Measurements from ENCODE around the gene XKR7.

XKR7 gene

GRCh38 chr20:32018269-32019155 is 50.6 kb downstream of the XKR7 start:
- TF ChIP-seq MAX (IDR thresholded peaks at IDR 0.05) (no peak; the same call in none of the 2 replicates), USF1 (IDR thresholded peaks at IDR 0.05) (peak; percentile 58), ZBTB7A (IDR thresholded peaks at IDR 0.05; ENCODE audit: low read depth) (0 out of 2 replicates have a peak, but pooled peaks have one; percentile 53), CREB1 (IDR thresholded peaks at IDR 0.05; ENCODE audit: low read depth) (no peak), EGR1 (IDR thresholded peaks at IDR 0.05) (peak; percentile 39; the same call in 1 of the 2 replicates), TEAD4 (IDR thresholded peaks at IDR 0.05) (no peak), TAF1 (IDR thresholded peaks at IDR 0.05; ENCODE audit: low read depth) (no peak), NFIC (IDR thresholded peaks at IDR 0.05) (no peak)

- TF ChIP-seq USF1 (IDR thresholded peaks at IDR 0.05), result no peak
- TF ChIP-seq ZBTB7A (IDR thresholded peaks at IDR 0.05; ENCODE audit: low read depth), result peak; percentile 39; the same call in 1 of the 2 replicates
Observed at GRCh38 chr20:32019156-32019510, 51.2 kb downstream of the XKR7 start.

GRCh38 chr20:32019563-32020463 is 51.9 kb downstream of the XKR7 start:
- no peak for TF ChIP-seq EP300 (IDR thresholded peaks at IDR 0.05; ENCODE audit: borderline replicate concordance)
- TF ChIP-seq YY1 (IDR thresholded peaks at IDR 0.05; ENCODE audit: low read depth), result no peak
- no peak for TF ChIP-seq TEAD4 (IDR thresholded peaks at IDR 0.05)
- TF ChIP-seq CEBPB (IDR thresholded peaks at IDR 0.05), result no peak
- no peak for TF ChIP-seq EGR1 (IDR thresholded peaks at IDR 0.05)
- no peak for TF ChIP-seq REST (IDR thresholded peaks at IDR 0.05; ENCODE audit: low read depth)
- no peak for TF ChIP-seq CREB1 (IDR thresholded peaks at IDR 0.05; ENCODE audit: low read depth)
- no peak for TF ChIP-seq ZBTB7A (IDR thresholded peaks at IDR 0.05; ENCODE audit: low read depth)
- no peak for TF ChIP-seq RAD21 (IDR thresholded peaks at IDR 0.05; ENCODE audit: low read depth)
- TF ChIP-seq TCF12 (IDR thresholded peaks at IDR 0.05; ENCODE audit: low read depth), result no peak
- TF ChIP-seq FOXM1 (IDR thresholded peaks at IDR 0.05; ENCODE audit: borderline replicate concordance, low read depth), result no peak
- no peak for TF ChIP-seq MAX (IDR thresholded peaks at IDR 0.05)
- TF ChIP-seq USF1 (IDR thresholded peaks at IDR 0.05), result no peak
- no peak for TF ChIP-seq NFIC (IDR thresholded peaks at IDR 0.05)
- TF ChIP-seq TAF1 (IDR thresholded peaks at IDR 0.05; ENCODE audit: low read depth), result no peak

- TF ChIP-seq ZBTB7A (IDR thresholded peaks at IDR 0.05; ENCODE audit: low read depth), result no peak
- TF ChIP-seq EGR1 (IDR thresholded peaks at IDR 0.05), result no peak
- no peak for TF ChIP-seq MAX (IDR thresholded peaks at IDR 0.05)
- no peak for TF ChIP-seq YY1 (IDR thresholded peaks at IDR 0.05; ENCODE audit: low read depth)
- TF ChIP-seq NFIC (IDR thresholded peaks at IDR 0.05), result no peak
- TF ChIP-seq EP300 (IDR thresholded peaks at IDR 0.05; ENCODE audit: borderline replicate concordance), result no peak
- no peak for TF ChIP-seq RAD21 (IDR thresholded peaks at IDR 0.05; ENCODE audit: low read depth)
- no peak for TF ChIP-seq CEBPB (IDR thresholded peaks at IDR 0.05)
- no peak for TF ChIP-seq FOXM1 (IDR thresholded peaks at IDR 0.05; ENCODE audit: borderline replicate concordance, low read depth)
- TF ChIP-seq REST (IDR thresholded peaks at IDR 0.05; ENCODE audit: low read depth), result no peak
- no peak for TF ChIP-seq CREB1 (IDR thresholded peaks at IDR 0.05; ENCODE audit: low read depth)
- TF ChIP-seq TCF12 (IDR thresholded peaks at IDR 0.05; ENCODE audit: low read depth), result no peak
- no peak for TF ChIP-seq TAF1 (IDR thresholded peaks at IDR 0.05; ENCODE audit: low read depth)
- no peak for TF ChIP-seq USF1 (IDR thresholded peaks at IDR 0.05)
- TF ChIP-seq TEAD4 (IDR thresholded peaks at IDR 0.05), result no peak
Observed at GRCh38 chr20:32021091-32021490, 53.1 kb downstream of the XKR7 start.
